SJCRH30 (cell line): ENCODE results near the gene DOCK1. TPM values are rescaled to one million over a fixed set of nuclear protein-coding genes. Genes with fewer than 3 reads are reported as not detected.

Experiments
- DNase-seq, 2 experiments: peaks; one replicate each; pipeline ENCODE4 v3.0.0-alpha.2; 2015 to 2020
- H3K27ac ChIP-seq: fragments of 250-450 bp; sonication (Bioruptor Pico); 2 replicates; pipeline ENCODE4 v1.5.1; 2020; ENCODE audit warnings: mild to moderate bottlenecking, moderate library complexity
- H3K27me3 ChIP-seq: fragments of 250-450 bp; sonication (Bioruptor Pico); 2 replicates; pipeline ENCODE4 v1.5.1; 2020; ENCODE audit warnings: mild to moderate bottlenecking, moderate library complexity
- H3K36me3 ChIP-seq: fragments of 250-450 bp; sonication (Bioruptor Pico); 2 replicates; pipeline ENCODE4 v1.5.1; 2020; ENCODE audit warnings: mild to moderate bottlenecking, moderate library complexity
- H3K4me1 ChIP-seq: fragments of 250-450 bp; sonication (Bioruptor Pico); 2 replicates; pipeline ENCODE4 v1.5.1; 2020; ENCODE audit warnings: mild to moderate bottlenecking, moderate library complexity
- H3K4me3 ChIP-seq: fragments of 250-450 bp; sonication (Bioruptor Pico); 2 replicates; pipeline ENCODE4 v1.5.1; 2020; ENCODE audit warnings: mild to moderate bottlenecking, moderate library complexity
- H3K9me3 ChIP-seq: fragments of 250-450 bp; sonication (Bioruptor Pico); replicated peaks from 2 replicates; pipeline ENCODE4 v1.5.1; 2020; ENCODE audit warnings: mild to moderate bottlenecking, moderate library complexity
- total RNA-seq: library from RNA; depleted of rRNA; stranded (reverse); fragments of >200 nt; shearing (Covaris generic); gene quantifications from 2 replicates; pipeline ENCODE4 v1.2.3, GENCODE V29; 2014

The DOCK1 gene
- total RNA-seq, 1 experiment from 2014 or later: 53.8 TPM

- Histone ChIP-seq H3K36me3 (no peaks in the 10 kb centered on the region), H3K4me1 (peaks cover 20% of the 10 kb centered on the region), H3K9me3 (no peaks in the 10 kb centered on the region), H3K4me3 (no peak overlapping the region), H3K27me3 (no peaks in the 10 kb centered on the region), H3K27ac (no peak overlapping the region)
- DNase-seq: no peak
These were observed 413.2 kb downstream of the DOCK1 start for GRCh38 chr10:127318396-127318795.

GRCh38 chr10:127319271-127319670, 414.0 kb downstream of the DOCK1 start:
- Histone ChIP-seq H3K9me3 (no peaks in the 10 kb centered on the region), H3K4me1 (peaks cover 12% of the 10 kb centered on the region), H3K4me3 (no peak overlapping the region), H3K27me3 (no peaks in the 10 kb centered on the region), H3K36me3 (no peaks in the 10 kb centered on the region), H3K27ac (no peak overlapping the region)
- no peak for DNase-seq

- H3K27ac ChIP-seq: no peak overlapping the region
These were observed 414.5 kb downstream of the DOCK1 start for GRCh38 chr10:127319691-127320090.

GRCh38 chr10:127320176-127320575, 414.9 kb downstream of the DOCK1 start:
- Histone ChIP-seq H3K4me1 (peaks cover 3% of the 10 kb centered on the region), H3K36me3 (no peaks in the 10 kb centered on the region), H3K27me3 (no peaks in the 10 kb centered on the region), H3K9me3 (no peaks in the 10 kb centered on the region), H3K27ac (no peak overlapping the region), H3K4me3 (no peak overlapping the region)
- DNase-seq: no peak

More at GRCh38 chr10:127319691-127320090, 414.5 kb downstream of the DOCK1 start:
- Histone ChIP-seq H3K4me1 (peaks cover 7% of the 10 kb centered on the region), H3K27me3 (no peaks in the 10 kb centered on the region), H3K9me3 (no peaks in the 10 kb centered on the region), H3K4me3 (no peak overlapping the region), H3K36me3 (no peaks in the 10 kb centered on the region)
- no peak for DNase-seq

- no peaks in the 10 kb centered on the region for H3K36me3 ChIP-seq
- H3K27me3 ChIP-seq: no peaks in the 10 kb centered on the region
- no peaks in the 10 kb centered on the region for H3K4me1 ChIP-seq
- no peak for DNase-seq
- no peak overlapping the region for H3K4me3 ChIP-seq
- H3K27ac ChIP-seq: no peak overlapping the region
- no peaks in the 10 kb centered on the region for H3K9me3 ChIP-seq
These were observed 417.1 kb downstream of the DOCK1 start for GRCh38 chr10:127322286-127322685.

- Histone ChIP-seq H3K36me3 (no peaks in the 10 kb centered on the region), H3K4me1 (no peaks in the 10 kb centered on the region), H3K27me3 (no peaks in the 10 kb centered on the region), H3K9me3 (no peaks in the 10 kb centered on the region), H3K4me3 (no peak overlapping the region), H3K27ac (no peak overlapping the region)
- no peak for DNase-seq
These were observed 420.3 kb downstream of the DOCK1 start for GRCh38 chr10:127325506-127325905.

- Histone ChIP-seq H3K4me1 (no peaks in the 10 kb centered on the region), H3K36me3 (no peaks in the 10 kb centered on the region), H3K9me3 (no peaks in the 10 kb centered on the region), H3K27me3 (no peaks in the 10 kb centered on the region), H3K27ac (no peak overlapping the region), H3K4me3 (no peak overlapping the region)
- no peak for DNase-seq
These were observed 421.7 kb downstream of the DOCK1 start for GRCh38 chr10:127326883-127327282.

GRCh38 chr10:127331696-127332095, 426.5 kb downstream of the DOCK1 start:
- Histone ChIP-seq H3K27ac (no peak overlapping the region), H3K36me3 (no peaks in the 10 kb centered on the region), H3K4me1 (no peaks in the 10 kb centered on the region), H3K27me3 (no peaks in the 10 kb centered on the region), H3K9me3 (no peaks in the 10 kb centered on the region), H3K4me3 (no peak overlapping the region)
- DNase-seq: no peak

- Histone ChIP-seq H3K36me3 (no peaks in the 10 kb centered on the region), H3K27ac (no peak overlapping the region), H3K4me1 (no peaks in the 10 kb centered on the region), H3K9me3 (no peaks in the 10 kb centered on the region), H3K4me3 (no peak overlapping the region), H3K27me3 (no peaks in the 10 kb centered on the region)
- no peak for DNase-seq
These were observed 427.4 kb downstream of the DOCK1 start for GRCh38 chr10:127332631-127333030.

- Histone ChIP-seq H3K36me3 (no peaks in the 10 kb centered on the region), H3K27ac (no peak overlapping the region), H3K4me1 (no peaks in the 10 kb centered on the region), H3K9me3 (no peaks in the 10 kb centered on the region), H3K27me3 (no peaks in the 10 kb centered on the region), H3K4me3 (no peak overlapping the region)
- DNase-seq: no peak
These were observed 432.6 kb downstream of the DOCK1 start for GRCh38 chr10:127337801-127338200.

- no peak for DNase-seq
- H3K4me1 ChIP-seq: no peaks in the 10 kb centered on the region
- H3K9me3 ChIP-seq: no peaks in the 10 kb centered on the region
- H3K27me3 ChIP-seq: no peaks in the 10 kb centered on the region
- H3K27ac ChIP-seq: no peak overlapping the region
- H3K36me3 ChIP-seq: no peaks in the 10 kb centered on the region
- no peak overlapping the region for H3K4me3 ChIP-seq
These were observed 433.3 kb downstream of the DOCK1 start for GRCh38 chr10:127338399-127339110.

- H3K27me3 ChIP-seq: no peaks in the 10 kb centered on the region
- no peak overlapping the region for H3K27ac ChIP-seq
- H3K4me1 ChIP-seq: no peaks in the 10 kb centered on the region
- DNase-seq: no peak
- no peak overlapping the region for H3K4me3 ChIP-seq
- H3K9me3 ChIP-seq: no peaks in the 10 kb centered on the region
- peaks cover 3% of the 10 kb centered on the region; the same call in 1 of the 2 replicates for H3K36me3 ChIP-seq
These were observed 438.6 kb downstream of the DOCK1 start for GRCh38 chr10:127343821-127344220.

GRCh38 chr10:127344346-127344745, 439.1 kb downstream of the DOCK1 start:
- DNase-seq: no peak
- Histone ChIP-seq H3K27me3 (no peaks in the 10 kb centered on the region), H3K9me3 (no peaks in the 10 kb centered on the region)

GRCh38 chr10:127345231-127345965, 440.2 kb downstream of the DOCK1 start:
- Histone ChIP-seq H3K27ac (no peak overlapping the region), H3K27me3 (no peaks in the 10 kb centered on the region), H3K36me3 (peaks cover 3% of the 10 kb centered on the region; the same call in 1 of the 2 replicates), H3K9me3 (no peaks in the 10 kb centered on the region), H3K4me3 (no peak overlapping the region), H3K4me1 (no peaks in the 10 kb centered on the region)
- no peak for DNase-seq

More at GRCh38 chr10:127344346-127344745, 439.1 kb downstream of the DOCK1 start:
- no peaks in the 10 kb centered on the region for H3K4me1 ChIP-seq
- H3K4me3 ChIP-seq: no peak overlapping the region
- H3K27ac ChIP-seq: no peak overlapping the region
- peaks cover 3% of the 10 kb centered on the region; the same call in 1 of the 2 replicates for H3K36me3 ChIP-seq

- Histone ChIP-seq H3K4me1 (no peaks in the 10 kb centered on the region; the same call in 1 of the 2 replicates), H3K4me3 (no peak overlapping the region), H3K36me3 (peaks cover 3% of the 10 kb centered on the region; the same call in 1 of the 2 replicates), H3K27me3 (no peaks in the 10 kb centered on the region), H3K9me3 (no peaks in the 10 kb centered on the region), H3K27ac (no peak overlapping the region)
- DNase-seq: no peak
These were observed 441.4 kb downstream of the DOCK1 start for GRCh38 chr10:127346604-127347003.
